GM23338 (cell line): ENCODE results near the gene DLK1. TPM values are rescaled to one million over a fixed set of nuclear protein-coding genes. Genes with fewer than 3 reads are reported as not detected.

Experiments
- ATAC-seq: fragments of 200-7000 bp; cut with Tn5 transposase; 3 replicates; pipeline ENCODE4 v1.9.1; 2020
- DNase-seq: peaks from one replicate; pipeline ENCODE4 v3.0.0-alpha.2; 2015; ENCODE audit warnings: low spot score
- H2AFZ ChIP-seq: fragments of 200-600 bp; sonication (generic); 2 replicates; pipeline ENCODE4 v1.8.0; 2016; ENCODE audit warnings: antibody characterized with exemption, mild to moderate bottlenecking, moderate library complexity
- H3F3A ChIP-seq: fragments of 200-600 bp; sonication (generic); replicated peaks from 2 replicates; pipeline ENCODE4 v1.8.0; 2017; ENCODE audit warnings: antibody characterized with exemption, mixed run types, low read depth
- H3K27ac ChIP-seq: fragments of 200-600 bp; sonication (generic); 2 replicates; pipeline ENCODE4 v1.6.1; 2016; ENCODE audit warnings: low read depth
- H3K27me3 ChIP-seq: fragments of 200-600 bp; sonication (generic); 2 replicates; pipeline ENCODE4 v1.8.0; 2016; ENCODE audit warnings: mild to moderate bottlenecking, mixed run types, moderate library complexity; ENCODE audit not compliant: insufficient read depth
- H3K36me3 ChIP-seq: fragments of 200-600 bp; sonication (generic); 2 replicates; pipeline ENCODE4 v1.8.0; 2016; ENCODE audit warnings: mild to moderate bottlenecking; ENCODE audit not compliant: insufficient read depth
- H3K4me1 ChIP-seq: fragments of 200-600 bp; sonication (generic); 2 replicates; pipeline ENCODE4 v1.8.0; 2016; ENCODE audit warnings: mild to moderate bottlenecking, moderate library complexity; ENCODE audit not compliant: insufficient read depth
- H3K4me2 ChIP-seq: fragments of 200-600 bp; sonication (generic); 2 replicates; pipeline ENCODE4 v1.7.1; 2017; ENCODE audit warnings: mixed run types
- H3K4me3 ChIP-seq: fragments of 200-600 bp; sonication (generic); 2 replicates; pipeline ENCODE4 v1.6.1; 2016; ENCODE audit warnings: mixed run types
- H3K79me2 ChIP-seq: fragments of 200-600 bp; sonication (generic); replicated peaks from 2 replicates; pipeline ENCODE4 v1.8.0; 2017; ENCODE audit warnings: mild to moderate bottlenecking; ENCODE audit not compliant: insufficient read depth
- H3K9me2 ChIP-seq: fragments of 200-600 bp; sonication (generic); 2 replicates; pipeline ENCODE4 v1.8.0; 2017; ENCODE audit not compliant: insufficient read depth
- H4K20me1 ChIP-seq: fragments of 200-600 bp; sonication (generic); replicated peaks from 2 replicates; pipeline ENCODE4 v1.8.0; 2017; ENCODE audit warnings: mild to moderate bottlenecking; ENCODE audit not compliant: insufficient read depth
- H3K27ac Mint-ChIP-seq: 2 replicates; pipeline ENCODE4 v1.8.0; 2020; ENCODE audit warnings: inconsistent platforms, mild to moderate bottlenecking, moderate library complexity, mixed read lengths
- H3K27me3 Mint-ChIP-seq: 3 replicates; pipeline ENCODE4 v1.8.0; 2022; ENCODE audit warnings: low read depth, mild to moderate bottlenecking, moderate library complexity, mixed read lengths, inconsistent platforms; ENCODE audit not compliant: insufficient read depth, poor library complexity
- H3K36me3 Mint-ChIP-seq: 3 replicates; pipeline ENCODE4 v1.8.0; 2021; ENCODE audit warnings: low read depth, mild to moderate bottlenecking, inconsistent platforms, moderate library complexity, mixed read lengths
- H3K4me1 Mint-ChIP-seq: 3 replicates; pipeline ENCODE4 v1.8.0; 2020; ENCODE audit warnings: mild to moderate bottlenecking, inconsistent platforms, mixed read lengths
- H3K4me3 Mint-ChIP-seq: 3 replicates; pipeline ENCODE4 v1.8.0; 2021; ENCODE audit warnings: moderate library complexity, mild to moderate bottlenecking, inconsistent platforms, mixed read lengths
- H3K9me3 Mint-ChIP-seq: 3 replicates; pipeline ENCODE4 v1.8.0; 2020; ENCODE audit warnings: moderate library complexity, mild to moderate bottlenecking, inconsistent platforms, mixed read lengths
- CREB1 ChIP-seq: fragments of 250-450 bp; sonication (Bioruptor Pico); IDR thresholded peaks from 2 replicates; pipeline ENCODE4 v1.5.0; 2020; ENCODE audit warnings: low read depth, mild to moderate bottlenecking, moderate library complexity
- CTCF ChIP-seq, 2 experiments: fragments of 200-600 bp in 1 of 2; sonication (generic) in 1 of 2; conservative IDR thresholded peaks; 2 replicates each; pipeline versions ENCODE4 v1.5.1 to v1.6.1; 2016 to 2017; ENCODE audit warnings: antibody characterized with exemption in 2 of 2, low read depth in 2 of 2, mild to moderate bottlenecking in 2 of 2, moderate library complexity in 1 of 2
- EZH2 ChIP-seq: fragments of 200-600 bp; sonication (generic); IDR thresholded peaks from one replicate; pipeline ENCODE4 v1.8.0; 2017; ENCODE audit warnings: antibody characterized with exemption, mild to moderate bottlenecking, low read depth; ENCODE audit not compliant: unreplicated experiment
- EZH2phosphoT487 ChIP-seq: fragments of 200-600 bp; sonication (generic); IDR thresholded peaks from one replicate; pipeline ENCODE4 v1.8.1; 2018; ENCODE audit warnings: antibody characterized with exemption; ENCODE audit not compliant: unreplicated experiment
- JUNB ChIP-seq: IDR thresholded peaks from one replicate; pipeline ENCODE4 v1.6.1; 2016; ENCODE audit warnings: antibody characterized with exemption; ENCODE audit not compliant: unreplicated experiment
- NANOG ChIP-seq: IDR thresholded peaks from 2 replicates; pipeline ENCODE4 v1.6.1; 2016; ENCODE audit warnings: antibody characterized with exemption, borderline replicate concordance
- POLR2AphosphoS5 ChIP-seq: IDR thresholded peaks from 2 replicates; pipeline ENCODE4 v1.6.1; 2016; ENCODE audit warnings: antibody characterized with exemption, low read depth
- STAT1 ChIP-seq: IDR thresholded peaks from one replicate; pipeline ENCODE4 v1.6.1; 2016; ENCODE audit warnings: antibody characterized with exemption; ENCODE audit not compliant: unreplicated experiment
- ZNF114 ChIP-seq: fragments of 250-450 bp; sonication (Bioruptor Pico); IDR thresholded peaks from 2 replicates; pipeline ENCODE4 v1.5.0; 2020; ENCODE audit warnings: mild to moderate bottlenecking, moderate library complexity
- ZNF331 ChIP-seq: fragments of 250-450 bp; sonication (Bioruptor Pico); IDR thresholded peaks from 2 replicates; pipeline ENCODE4 v1.5.0; 2020; ENCODE audit warnings: low read depth, mild to moderate bottlenecking, moderate library complexity
- ZNF462 ChIP-seq: fragments of 250-450 bp; sonication (Bioruptor Pico); IDR thresholded peaks from 2 replicates; pipeline ENCODE4 v1.5.0; 2020; ENCODE audit warnings: mild to moderate bottlenecking, moderate library complexity
- polyA plus RNA-seq: library from polyadenylated mRNA; unstranded; fragments of >200 nt; fragmentation: Nextera tagmentation; extraction: Ambion mirVana; gene quantifications from 2 replicates; pipeline ENCODE4 v1.2.1, GENCODE V29; 2016
- total RNA-seq: library from RNA; depleted of rRNA; stranded (reverse); fragments of >200 nt; shearing (Covaris generic); gene quantifications from 2 replicates; pipeline ENCODE4 v1.2.3, GENCODE V29; 2014
- TF ChIP-seq, protein P1 (sequence below): IDR thresholded peaks from one replicate; pipeline ENCODE4 v1.6.1; 2018; ENCODE audit warnings: antibody characterized with exemption; ENCODE audit not compliant: unreplicated experiment
- TF ChIP-seq, protein P2 (sequence below): IDR thresholded peaks from 2 replicates; pipeline ENCODE4 v1.6.1; 2016; ENCODE audit warnings: antibody characterized with exemption

Gene DLK1
- total and polyA plus RNA-seq, 2 experiments from 2014 or later: 1.1 to 1.2 TPM

GRCh38 chr14:100780646-100781355 lies 54.1 kb downstream of the DLK1 start:
- no peaks in the 10 kb centered on the region for H3F3A ChIP-seq
- no peaks in the 10 kb centered on the region for H4K20me1 ChIP-seq
- H3K36me3 Mint-ChIP-seq: no peaks in the 10 kb centered on the region
- no peak overlapping the region for H3K4me3 Mint-ChIP-seq
- no peak for DNase-seq
- H3K4me1 Mint-ChIP-seq: no peaks in the 10 kb centered on the region; the same call in 2 of the 3 replicates
- TF ChIP-seq ZNF462 (CRISPR knock-in tag): no peak
- TF ChIP-seq EZH2phosphoT487: no peak
- no peak for TF ChIP-seq POLR2AphosphoS5
- no peak for TF ChIP-seq STAT1
- TF ChIP-seq, protein P1, sequence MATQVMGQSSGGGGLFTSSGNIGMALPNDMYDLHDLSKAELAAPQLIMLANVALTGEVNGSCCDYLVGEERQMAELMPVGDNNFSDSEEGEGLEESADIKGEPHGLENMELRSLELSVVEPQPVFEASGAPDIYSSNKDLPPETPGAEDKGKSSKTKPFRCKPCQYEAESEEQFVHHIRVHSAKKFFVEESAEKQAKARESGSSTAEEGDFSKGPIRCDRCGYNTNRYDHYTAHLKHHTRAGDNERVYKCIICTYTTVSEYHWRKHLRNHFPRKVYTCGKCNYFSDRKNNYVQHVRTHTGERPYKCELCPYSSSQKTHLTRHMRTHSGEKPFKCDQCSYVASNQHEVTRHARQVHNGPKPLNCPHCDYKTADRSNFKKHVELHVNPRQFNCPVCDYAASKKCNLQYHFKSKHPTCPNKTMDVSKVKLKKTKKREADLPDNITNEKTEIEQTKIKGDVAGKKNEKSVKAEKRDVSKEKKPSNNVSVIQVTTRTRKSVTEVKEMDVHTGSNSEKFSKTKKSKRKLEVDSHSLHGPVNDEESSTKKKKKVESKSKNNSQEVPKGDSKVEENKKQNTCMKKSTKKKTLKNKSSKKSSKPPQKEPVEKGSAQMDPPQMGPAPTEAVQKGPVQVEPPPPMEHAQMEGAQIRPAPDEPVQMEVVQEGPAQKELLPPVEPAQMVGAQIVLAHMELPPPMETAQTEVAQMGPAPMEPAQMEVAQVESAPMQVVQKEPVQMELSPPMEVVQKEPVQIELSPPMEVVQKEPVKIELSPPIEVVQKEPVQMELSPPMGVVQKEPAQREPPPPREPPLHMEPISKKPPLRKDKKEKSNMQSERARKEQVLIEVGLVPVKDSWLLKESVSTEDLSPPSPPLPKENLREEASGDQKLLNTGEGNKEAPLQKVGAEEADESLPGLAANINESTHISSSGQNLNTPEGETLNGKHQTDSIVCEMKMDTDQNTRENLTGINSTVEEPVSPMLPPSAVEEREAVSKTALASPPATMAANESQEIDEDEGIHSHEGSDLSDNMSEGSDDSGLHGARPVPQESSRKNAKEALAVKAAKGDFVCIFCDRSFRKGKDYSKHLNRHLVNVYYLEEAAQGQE: no peak
- TF ChIP-seq, protein P2, sequence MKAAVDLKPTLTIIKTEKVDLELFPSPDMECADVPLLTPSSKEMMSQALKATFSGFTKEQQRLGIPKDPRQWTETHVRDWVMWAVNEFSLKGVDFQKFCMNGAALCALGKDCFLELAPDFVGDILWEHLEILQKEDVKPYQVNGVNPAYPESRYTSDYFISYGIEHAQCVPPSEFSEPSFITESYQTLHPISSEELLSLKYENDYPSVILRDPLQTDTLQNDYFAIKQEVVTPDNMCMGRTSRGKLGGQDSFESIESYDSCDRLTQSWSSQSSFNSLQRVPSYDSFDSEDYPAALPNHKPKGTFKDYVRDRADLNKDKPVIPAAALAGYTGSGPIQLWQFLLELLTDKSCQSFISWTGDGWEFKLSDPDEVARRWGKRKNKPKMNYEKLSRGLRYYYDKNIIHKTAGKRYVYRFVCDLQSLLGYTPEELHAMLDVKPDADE: no peak
- TF ChIP-seq ZNF331 (CRISPR knock-in tag): no peak
- TF ChIP-seq CTCF (conservative IDR thresholded peaks at IDR 0.05; ENCODE audit: low read depth in 2 of 2): no peak
- no peak for TF ChIP-seq NANOG
- no peak for TF ChIP-seq CREB1 (CRISPR knock-in tag)
- TF ChIP-seq EZH2: no peak
- no peak for TF ChIP-seq ZNF114 (CRISPR knock-in tag)
- no peak for TF ChIP-seq JUNB
- ATAC-seq: no peak
- H2AFZ ChIP-seq: no peak overlapping the region
- H3K27me3 Mint-ChIP-seq: peaks cover 17% of the 10 kb centered on the region
- H3K27ac ChIP-seq: no peak overlapping the region
- no peaks in the 10 kb centered on the region for H3K4me1 ChIP-seq
- no peaks in the 10 kb centered on the region for H3K79me2 ChIP-seq
- H3K27ac Mint-ChIP-seq: no peak overlapping the region; the same call in 1 of the 2 replicates
- no peaks in the 10 kb centered on the region for H3K9me2 ChIP-seq
- no peak overlapping the region for H3K4me3 ChIP-seq
- no peaks in the 10 kb centered on the region for H3K27me3 ChIP-seq
- H3K36me3 ChIP-seq: no peaks in the 10 kb centered on the region
- no peak overlapping the region for H3K4me2 ChIP-seq
- no peaks in the 10 kb centered on the region; the same call in 2 of the 3 replicates for H3K9me3 Mint-ChIP-seq
